ENCODE data around the gene PLCE1. TPM values are rescaled to one million over a fixed set of nuclear protein-coding genes. Genes with fewer than 3 reads are reported as not detected.

PLCE1 gene
- total and polyA plus RNA-seq, 2 of the 13 experiments (the other 11 are each of a cell fraction or from before 2014, with no cell fraction given), result 0.04 TPM; not detected in 1

DNA sequence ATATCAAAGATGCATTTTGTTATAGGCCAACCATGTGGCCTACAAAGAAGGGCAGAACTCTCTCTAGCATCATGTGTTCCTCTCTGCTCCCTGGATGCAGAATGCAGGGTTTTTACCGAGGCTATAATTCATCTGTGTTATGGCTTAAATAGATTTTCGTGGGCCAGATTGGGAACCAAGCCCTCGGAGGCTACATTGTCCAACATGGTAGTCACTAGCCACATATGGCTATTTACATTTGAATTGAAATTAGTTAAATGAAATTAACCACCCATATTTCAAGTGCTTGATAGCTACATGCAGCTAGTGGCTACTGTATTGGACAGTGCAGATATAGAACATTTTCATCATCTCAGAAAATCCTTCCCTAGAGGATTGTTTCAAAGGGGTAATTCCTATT lies 2.8 kb downstream of the PLCE1 start:
- Histone ChIP-seq H3K27me3 (ENCODE audit: control insufficient read depth in 1 of 2, insufficient read depth in 2 of 2, low read length in 2 of 2) (peaks cover 2 to 18% of the 10 kb centered on the region in 2 experiments; a peak in 3 of 5 replicates), H3K27ac (ENCODE audit: extremely low read length, insufficient read depth, low read length) (no peak overlapping the region), H3K4me1 (ENCODE audit: insufficient read depth, low read length) (peaks cover 19% of the 10 kb centered on the region), H2AFZ (ENCODE audit: low read length) (no peak overlapping the region), H3K9ac (ENCODE audit: insufficient read depth, low read depth, low read length) (no peak overlapping the region), H3K36me3 (replicated peaks in 1 of 2; ENCODE audit: control insufficient read depth in 1 of 2, insufficient read depth in 2 of 2, low read length in 2 of 2) (no peaks in the 10 kb centered on the region), H3K4me2 (ENCODE audit: low read depth, low read length) (no peak overlapping the region), H3K79me2 (ENCODE audit: insufficient read depth, low read length) (no peaks in the 10 kb centered on the region), H3K9me3 (ENCODE audit: low read length) (no peaks in the 10 kb centered on the region), H3K4me3 (replicated peaks in 1 of 3; ENCODE audit: insufficient read depth in 1 of 3, low read depth in 2 of 3, low read length in 3 of 3) (no peak overlapping the region), H4K20me1 (ENCODE audit: insufficient read depth, low read length) (no peaks in the 10 kb centered on the region)
- in situ Hi-C loops (cut with HindIII; ENCODE audit: extremely low pct_ligation_motif_present, low pct_unique_long_range_greater_than_20kb), result no loop called here
- DNase-seq (ENCODE audit: low spot score), result no peak
- 57% methylated on average over 3 of the region's 3 CpGs for WGBS (ENCODE audit: low lambda C conversion rate)
- no peak for TF ChIP-seq SSRP1 (CRISPR knock-in tag; IDR thresholded peaks at IDR 0.05)
- no peak for TF ChIP-seq ZNF256 (CRISPR knock-in tag; conservative IDR thresholded peaks at IDR 0.05)
- TF ChIP-seq, protein P1, sequence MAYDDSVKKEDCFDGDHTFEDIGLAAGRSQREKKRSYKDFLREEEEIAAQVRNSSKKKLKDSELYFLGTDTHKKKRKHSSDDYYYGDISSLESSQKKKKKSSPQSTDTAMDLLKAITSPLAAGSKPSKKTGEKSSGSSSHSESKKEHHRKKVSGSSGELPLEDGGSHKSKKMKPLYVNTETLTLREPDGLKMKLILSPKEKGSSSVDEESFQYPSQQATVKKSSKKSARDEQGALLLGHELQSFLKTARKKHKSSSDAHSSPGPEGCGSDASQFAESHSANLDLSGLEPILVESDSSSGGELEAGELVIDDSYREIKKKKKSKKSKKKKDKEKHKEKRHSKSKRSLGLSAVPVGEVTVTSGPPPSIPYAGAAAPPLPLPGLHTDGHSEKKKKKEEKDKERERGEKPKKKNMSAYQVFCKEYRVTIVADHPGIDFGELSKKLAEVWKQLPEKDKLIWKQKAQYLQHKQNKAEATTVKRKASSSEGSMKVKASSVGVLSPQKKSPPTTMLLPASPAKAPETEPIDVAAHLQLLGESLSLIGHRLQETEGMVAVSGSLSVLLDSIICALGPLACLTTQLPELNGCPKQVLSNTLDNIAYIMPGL (CRISPR knock-in tag; IDR thresholded peaks at IDR 0.05; ENCODE audit: borderline replicate concordance in 1 of 2, low read depth in 1 of 2), result no peak
- no peak for TF ChIP-seq ZNF790 (CRISPR knock-in tag; IDR thresholded peaks at IDR 0.05; ENCODE audit: borderline replicate concordance)
- no peak for TF ChIP-seq ZNF891 (CRISPR knock-in tag; IDR thresholded peaks at IDR 0.05)
- TF ChIP-seq, protein P2, sequence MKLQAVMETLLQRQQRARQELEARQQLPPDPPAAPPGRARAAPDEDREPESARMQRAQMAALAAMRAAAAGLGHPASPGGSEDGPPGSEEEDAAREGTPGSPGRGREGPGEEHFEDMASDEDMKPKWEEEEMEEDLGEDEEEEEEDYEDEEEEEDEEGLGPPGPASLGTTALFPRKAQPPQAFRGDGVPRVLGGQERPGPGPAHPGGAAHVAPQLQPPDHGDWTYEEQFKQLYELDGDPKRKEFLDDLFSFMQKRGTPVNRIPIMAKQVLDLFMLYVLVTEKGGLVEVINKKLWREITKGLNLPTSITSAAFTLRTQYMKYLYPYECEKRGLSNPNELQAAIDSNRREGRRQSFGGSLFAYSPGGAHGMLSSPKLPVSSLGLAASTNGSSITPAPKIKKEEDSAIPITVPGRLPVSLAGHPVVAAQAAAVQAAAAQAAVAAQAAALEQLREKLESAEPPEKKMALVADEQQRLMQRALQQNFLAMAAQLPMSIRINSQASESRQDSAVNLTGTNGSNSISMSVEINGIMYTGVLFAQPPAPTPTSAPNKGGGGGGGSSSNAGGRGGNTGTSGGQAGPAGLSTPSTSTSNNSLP (IDR thresholded peaks at IDR 0.05; ENCODE audit: low read depth, low read length), result no peak
- TF ChIP-seq RORA (CRISPR knock-in tag; IDR thresholded peaks at IDR 0.05), result no peak
- no peak for TF ChIP-seq SAP130 (CRISPR knock-in tag; IDR thresholded peaks at IDR 0.05; ENCODE audit: low read depth)
- TF ChIP-seq SIN3B (IDR thresholded peaks at IDR 0.05; ENCODE audit: low read length), result no peak
- TF ChIP-seq SOX5 (CRISPR knock-in tag; IDR thresholded peaks at IDR 0.05; ENCODE audit: borderline replicate concordance), result no peak
- TF ChIP-seq, protein P3, sequence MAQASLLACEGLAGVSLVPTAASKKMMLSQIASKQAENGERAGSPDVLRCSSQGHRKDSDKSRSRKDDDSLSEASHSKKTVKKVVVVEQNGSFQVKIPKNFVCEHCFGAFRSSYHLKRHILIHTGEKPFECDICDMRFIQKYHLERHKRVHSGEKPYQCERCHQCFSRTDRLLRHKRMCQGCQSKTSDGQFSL (CRISPR knock-in tag; IDR thresholded peaks at IDR 0.05), result no peak
- TF ChIP-seq ISL2 (CRISPR knock-in tag; IDR thresholded peaks at IDR 0.05), result no peak
- TF ChIP-seq ZNF292 (CRISPR knock-in tag; IDR thresholded peaks at IDR 0.05; ENCODE audit: borderline replicate concordance, low read depth), result no peak
- no peak for TF ChIP-seq ATF7-NPFF (CRISPR knock-in tag; IDR thresholded peaks at IDR 0.05; ENCODE audit: low read depth)
- TF ChIP-seq CAMTA2 (CRISPR knock-in tag; IDR thresholded peaks at IDR 0.05; ENCODE audit: borderline replicate concordance), result no peak
- no peak for TF ChIP-seq SNAPC2 (CRISPR knock-in tag; IDR thresholded peaks at IDR 0.05)
- BruUV-seq (replicated peaks), result no TSS peak
- CTCF ChIA-PET (ENCODE audit: low intra/inter-chr PET ratio, low total read pairs), result no interaction called here
- intact Hi-C loops (cut with micrococcal nuclease; ENCODE audit: unreplicated experiment), result no loop called here
- ATAC-seq, result no peak
- no peak for FAIRE-seq
- POLR2A ChIA-PET, result no interaction called here
